B cell (primary cell): ENCODE measurements around the gene MAML2. TPM values are rescaled to one million over a fixed set of nuclear protein-coding genes. Genes with fewer than 3 reads are reported as not detected.
A peak's percentile ranks its signal among the peaks of the same experiment; 100 is the strongest.
"Not testable (repeated sequence)": the region's sequence is repeated elsewhere in the genome, so short reads cannot be mapped to it uniquely, and the experiment has no call there.

Experiments used
- ATAC-seq: fragments of 200-7000 bp; cut with Tn5 transposase; one replicate; pipeline ENCODE4 v1.10.0; 2021; ENCODE audit warnings: low read depth, mild to moderate bottlenecking, moderate number of reproducible peaks, moderate library complexity
- CTCF ChIA-PET: fragments of 350-600 bp; sonication (Branson Sonifier 250); formaldehyde crosslinking; loops from one replicate; lab custom pipeline; 2021; ENCODE audit warnings: antibody characterized with exemption, inconsistent platforms; lab: Charles Lee
- POLR2A ChIA-PET: fragments of 350-600 bp; sonication (Branson Sonifier 250); formaldehyde crosslinking; loops from one replicate; lab custom pipeline; 2021; ENCODE audit warnings: antibody characterized with exemption; lab: Charles Lee
- DNase-seq: peaks from one replicate; pipeline ENCODE4 v3.0.0; 2013
- H2AFZ ChIP-seq: 2 replicates; pipeline ENCODE4 v1.6.1; 2012; ENCODE audit warnings: mild to moderate bottlenecking, low read depth, low read length; ENCODE audit not compliant: insufficient read depth, poor library complexity, severe bottlenecking
- H3K27ac ChIP-seq, 2 donors: 1 replicate in 1 of 2; 2 replicates in 1 of 2; pipeline ENCODE4 v1.5.1; 2012 to 2013; ENCODE audit warnings: low read length in 2 of 2, mild to moderate bottlenecking in 2 of 2, moderate library complexity in 1 of 2
- H3K27me3 ChIP-seq, 4 experiments: fragments of 200-600 bp in 1 of 4; sonication (generic) in 1 of 4; replicated peaks in 1 of 4; 1 replicate in 2 of 4; 2 replicates in 2 of 4; pipeline versions ENCODE4 v1.6.1 to v1.7.0; 2013 to 2016; ENCODE audit warnings: low read length in 3 of 4, mild to moderate bottlenecking in 2 of 4, mixed read lengths in 1 of 4, moderate library complexity in 1 of 4; ENCODE audit not compliant: insufficient read depth in 4 of 4, control insufficient read depth in 3 of 4; ENCODE audit errors: control extremely low read depth in 1 of 4
- H3K36me3 ChIP-seq, 2 experiments: replicated peaks in 1 of 2; 1 replicate in 1 of 2; 2 replicates in 1 of 2; pipeline versions ENCODE4 v1.6.1 to v1.7.1; 2013; ENCODE audit warnings: low read length in 1 of 2; ENCODE audit not compliant: insufficient read depth in 2 of 2, control insufficient read depth in 1 of 2; ENCODE audit errors: control extremely low read depth in 1 of 2, extremely low read depth in 1 of 2
- H3K4me1 ChIP-seq, 2 donors: fragments of 200-600 bp in 1 of 2; sonication (generic) in 1 of 2; 1 replicate in 1 of 2; 2 replicates in 1 of 2; pipeline versions ENCODE4 v1.5.1 to v1.6.1; 2013 to 2017; ENCODE audit warnings: low read length in 2 of 2; ENCODE audit not compliant: control insufficient read depth in 2 of 2, insufficient read depth in 2 of 2
- H3K4me2 ChIP-seq: replicated peaks from 2 replicates; pipeline ENCODE3; 2012; ENCODE audit warnings: mild to moderate bottlenecking, low read depth, low read length; ENCODE audit not compliant: poor library complexity, severe bottlenecking
- H3K4me3 ChIP-seq, 5 experiments: fragments of 200-600 bp in 1 of 5; sonication (generic) in 1 of 5; 1 replicate in 3 of 5; 2 replicates in 2 of 5; pipeline versions ENCODE4 v1.5.1 to v1.7.0; 2011 to 2016; ENCODE audit warnings: low read length in 4 of 5, mild to moderate bottlenecking in 4 of 5, low read depth in 2 of 5, control low read depth in 1 of 5, moderate library complexity in 1 of 5; ENCODE audit not compliant: insufficient read depth in 1 of 5; ENCODE audit errors: control extremely low read depth in 1 of 5, extremely low read depth in 1 of 5
- H3K79me2 ChIP-seq: fragments of 200-600 bp; sonication (generic); one replicate; pipeline ENCODE4 v1.6.0; 2016; ENCODE audit warnings: low read length; ENCODE audit not compliant: control insufficient read depth, insufficient read depth
- H3K9ac ChIP-seq: fragments of 200-600 bp; sonication (generic); 2 replicates; pipeline ENCODE4 v1.6.1; 2017; ENCODE audit warnings: mild to moderate bottlenecking, low read length, moderate library complexity
- H3K9me3 ChIP-seq, 3 donors: one replicate each; pipeline versions ENCODE4 v1.6.1 to v1.7.1; 2013; ENCODE audit warnings: low read length in 2 of 3; ENCODE audit not compliant: control insufficient read depth in 2 of 3, insufficient read depth in 1 of 3; ENCODE audit errors: control extremely low read depth in 1 of 3
- H4K20me1 ChIP-seq: 2 replicates; pipeline ENCODE4 v1.6.0; 2012; ENCODE audit warnings: mild to moderate bottlenecking, low read length; ENCODE audit not compliant: insufficient read depth, control insufficient read depth, poor library complexity, severe bottlenecking
- H3K27ac Mint-ChIP-seq: one replicate; pipeline ENCODE4 v1.8.0; 2021; ENCODE audit warnings: mixed read lengths
- H3K27me3 Mint-ChIP-seq: one replicate; pipeline ENCODE4 v1.8.0; 2021; ENCODE audit warnings: mixed read lengths
- H3K4me1 Mint-ChIP-seq: one replicate; pipeline ENCODE4 v1.8.0; 2021; ENCODE audit warnings: mixed read lengths
- H3K4me3 Mint-ChIP-seq: one replicate; pipeline ENCODE4 v1.8.0; 2021; ENCODE audit warnings: mixed read lengths
- H3K9me3 Mint-ChIP-seq: one replicate; pipeline ENCODE4 v1.8.0; 2022; ENCODE audit warnings: mixed read lengths; ENCODE audit not compliant: insufficient read depth
- CTCF ChIP-seq: fragments of 200-600 bp; IDR thresholded peaks from one replicate; pipeline ENCODE4 v1.8.0; 2022; ENCODE audit warnings: antibody characterized with exemption, mild to moderate bottlenecking
- EZH2 ChIP-seq: IDR thresholded peaks from 2 replicates; pipeline ENCODE4 v1.6.1; 2012; ENCODE audit warnings: borderline replicate concordance, low read depth, mild to moderate bottlenecking, moderate library complexity, low read length; ENCODE audit not compliant: insufficient read depth, poor library complexity, severe bottlenecking
- WGBS: methylation state at CpG from one replicate; pipeline ENCODE4 v1.1.5; 2013; ENCODE audit warnings: missing lambda C conversion rate; ENCODE audit not compliant: insufficient coverage; 5-methylcytosine and 5-hydroxymethylcytosine counted together
- intact Hi-C: fragments of 100-400 bp; cut with micrococcal nuclease; formaldehyde crosslinking; loops from one replicate; pipeline ENCODE4 v1.10.0; 2022
- polyA plus RNA-seq: library from polyadenylated mRNA; depleted of rRNA; stranded (reverse); fragments of >200 nt; gene quantifications from 2 replicates; pipeline ENCODE4 v1.2.3, GENCODE V29; 2012
- total RNA-seq, 2 donors: library from RNA; stranded (reverse); fragments of 120-200 nt in 1 of 2; gene quantifications; 1 replicate in 1 of 2; 2 replicates in 1 of 2; pipeline versions ENCODE4 v1.2.3 to v1.2.4, GENCODE V29; 2013 to 2022

MAML2 gene
- total and polyA plus RNA-seq, 2 donors (not counting 1 experiment from before 2014, with no cell fraction given): 10.7 to 26.4 TPM

GRCh38 chr11:96271777-96272176 lies 71.2 kb downstream of the MAML2 start:
- no peaks in the 10 kb centered on the region for H3K9me3 ChIP-seq
- H3K36me3 ChIP-seq: peaks cover 0 to 2% of the 10 kb centered on the region in 2 experiments
- Mint-ChIP-seq H3K9me3 (peaks cover 2% of the 10 kb centered on the region), H3K27ac (no peak overlapping the region), H3K27me3 (no peaks in the 10 kb centered on the region), H3K4me3 (no peak overlapping the region), H3K4me1 (peaks cover 44% of the 10 kb centered on the region)
- POLR2A ChIA-PET: no interaction called here
- H3K4me1 ChIP-seq: peaks cover 27 to 31% of the 10 kb centered on the region in 2 donors
- H3K27me3 ChIP-seq: no peaks in the 10 kb centered on the region
- DNase-seq (no peak), ATAC-seq (no peak)
- no peak overlapping the region for H3K9ac ChIP-seq
- H4K20me1 ChIP-seq: no peaks in the 10 kb centered on the region
- TF ChIP-seq CTCF (no peak), EZH2 (no peak)
- H3K4me2 ChIP-seq: no peak overlapping the region
- 98% methylated on average over 3 of the region's 4 CpGs for WGBS
- H3K27ac ChIP-seq: peak overlapping the region in 1 of 2 donors; percentile 8
- no peak overlapping the region for H2AFZ ChIP-seq
- CTCF ChIA-PET: no interaction called here
- intact Hi-C loops: loop anchor here (2.0 kb wide), 1 partner anchor 13 kb away; no protein-coding TSS in a partner anchor
- H3K79me2 ChIP-seq: peaks cover 26% of the 10 kb centered on the region
- no peak overlapping the region for H3K4me3 ChIP-seq

- POLR2A ChIA-PET, H3K27me3 Mint-ChIP-seq: not testable (repeated sequence)
Observed at GRCh38 chr11:96271352-96271751, 71.6 kb downstream of the MAML2 start.

GRCh38 chr11:96268527-96268926 lies 74.5 kb downstream of the MAML2 start:
- H4K20me1 ChIP-seq, H3K27me3 Mint-ChIP-seq, H2AFZ ChIP-seq, H3K4me3 ChIP-seq, intact Hi-C loops, H3K36me3 ChIP-seq, H3K9me3 ChIP-seq, H3K9me3 Mint-ChIP-seq, DNase-seq, H3K27me3 ChIP-seq, ATAC-seq: not testable (repeated sequence)
- Mint-ChIP-seq H3K4me3 (peak overlapping the region; percentile 21), H3K27ac (peak overlapping the region; percentile 67), H3K4me1 (peaks cover 60% of the 10 kb centered on the region)
- Histone ChIP-seq H3K79me2 (peaks cover 26% of the 10 kb centered on the region), H3K4me1 (peaks cover 33% of the 10 kb centered on the region in 2 donors), H3K27ac (peak overlapping the region; percentile 68 to 86), H3K4me2 (peak overlapping the region; percentile 70), H3K9ac (peak overlapping the region; percentile 5)
- no CpG with 5 or more reads among the region's 4 CpGs for WGBS
- POLR2A ChIA-PET: interaction anchor here (1.4 kb wide), 1 partner anchor 13 kb away, joined by 3 read pairs; no protein-coding TSS in a partner anchor
- CTCF ChIA-PET: interaction anchor here (1.6 to 1.8 kb wide), 2 partner anchors 74 to 177 kb away, joined by 3 to 8 read pairs; partner anchors contain the start of gene MAML2

More at GRCh38 chr11:96271352-96271751, 71.6 kb downstream of the MAML2 start:
- DNase-seq, H3K27me3 ChIP-seq, H3K36me3 ChIP-seq, H3K4me3 ChIP-seq, H3K4me3 Mint-ChIP-seq, ATAC-seq, H3K9me3 ChIP-seq, CTCF ChIA-PET, H2AFZ ChIP-seq, intact Hi-C loops, H3K9me3 Mint-ChIP-seq, H4K20me1 ChIP-seq, H3K4me2 ChIP-seq, H3K9ac ChIP-seq: not testable (repeated sequence)
- Histone ChIP-seq H3K79me2 (peaks cover 30% of the 10 kb centered on the region), H3K4me1 (peaks cover 30 to 35% of the 10 kb centered on the region in 2 donors), H3K27ac (peak overlapping the region in 1 of 2 donors; percentile 48)
- Mint-ChIP-seq H3K27ac (peak overlapping the region; percentile 73), H3K4me1 (peaks cover 48% of the 10 kb centered on the region)
